A673 (cell line): ENCODE measurements around the gene MST1. TPM values are rescaled to one million over a fixed set of nuclear protein-coding genes. Genes with fewer than 3 reads are reported as not detected.

Experiments used
- BruUV-seq: library from RNA; stranded (reverse); fragments of 400-500 nt; replicated peaks from 2 replicates; lab custom pipeline; 2021; lab: Mats Ljungman, UMichigan
- CTCF ChIA-PET: fragments of 300-600 bp; sonication (Branson Sonifier 250); formaldehyde crosslinking; loops from one replicate; lab custom pipeline; 2022; ENCODE audit warnings: antibody characterized with exemption; lab: Charles Lee
- POLR2A ChIA-PET: fragments of 300-600 bp; sonication (Branson Sonifier 250); formaldehyde crosslinking; loops from one replicate; lab custom pipeline; 2022; ENCODE audit warnings: antibody characterized with exemption; ENCODE audit not compliant: low non-redundant PET; lab: Charles Lee
- DNase-seq: peaks from one replicate; pipeline ENCODE4 v3.0.0-alpha.2; 2015; ENCODE audit warnings: low spot score
- H3K27ac ChIP-seq: fragments of 200-600 bp; sonication (generic); 2 replicates; pipeline ENCODE4 v1.5.1; 2016; ENCODE audit warnings: mixed run types, low read depth, mild to moderate bottlenecking, mixed read lengths, antibody characterized with exemption, low read length; ENCODE audit not compliant: poor library complexity, severe bottlenecking
- H3K27me3 ChIP-seq: fragments of 200-600 bp; sonication (generic); replicated peaks from 2 replicates; pipeline ENCODE4 v1.6.1; 2017; ENCODE audit warnings: mixed run types, low read depth, mild to moderate bottlenecking, mixed read lengths, antibody characterized with exemption, low read length; ENCODE audit not compliant: insufficient read depth, poor library complexity
- H3K36me3 ChIP-seq: fragments of 200-600 bp; sonication (generic); 2 replicates; pipeline ENCODE4 v1.6.1; 2016; ENCODE audit warnings: mixed run types, mild to moderate bottlenecking, mixed read lengths, antibody characterized with exemption, low read length; ENCODE audit not compliant: insufficient read depth, poor library complexity, severe bottlenecking
- H3K4me1 ChIP-seq: fragments of 200-600 bp; sonication (generic); 2 replicates; pipeline ENCODE4 v1.6.1; 2017; ENCODE audit warnings: mixed run types, mild to moderate bottlenecking, mixed read lengths, antibody characterized with exemption, low read length; ENCODE audit not compliant: insufficient read depth, poor library complexity, severe bottlenecking
- H3K4me3 ChIP-seq: fragments of 200-600 bp; sonication (generic); 2 replicates; pipeline ENCODE4 v1.5.1; 2016; ENCODE audit warnings: low read depth, mixed run types, mild to moderate bottlenecking, mixed read lengths, low read length; ENCODE audit not compliant: poor library complexity, severe bottlenecking
- H3K9me3 ChIP-seq: fragments of 200-600 bp; sonication (generic); 2 replicates; pipeline ENCODE4 v1.6.1; 2016; ENCODE audit warnings: mixed run types, low read depth, mild to moderate bottlenecking, mixed read lengths, antibody characterized with exemption, low read length; ENCODE audit not compliant: poor library complexity, severe bottlenecking
- CTCF ChIP-seq: fragments of 300-800, 200-600 bp; sonication (generic); conservative IDR thresholded peaks from 2 replicates; pipeline ENCODE4 v1.5.1; 2017; ENCODE audit warnings: low read depth, mild to moderate bottlenecking, antibody characterized with exemption, low read length, moderate library complexity, mixed read lengths
- EZH2 ChIP-seq: fragments of 200-600 bp; sonication (generic); IDR thresholded peaks from 2 replicates; pipeline ENCODE4 v1.6.1; 2017; ENCODE audit warnings: borderline replicate concordance, low read depth, mild to moderate bottlenecking, mixed read lengths, antibody characterized with exemption, low read length; ENCODE audit not compliant: poor library complexity, severe bottlenecking
- intact Hi-C: fragments of 100-400 bp; cut with micrococcal nuclease; formaldehyde crosslinking; loops from one replicate; pipeline ENCODE4 v1.10.0; 2022; ENCODE audit not compliant: unreplicated experiment
- total RNA-seq: library from RNA; stranded (reverse); gene quantifications from 2 replicates; pipeline ENCODE4 v1.2.3, GENCODE V29; 2021

MST1 gene
- total RNA-seq, 1 experiment from 2014 or later = 3.7 TPM

GRCh38 chr3:49720855-49721595, 31.8 kb upstream of the MST1 start:
- H3K9me3 ChIP-seq = no peaks in the 10 kb centered on the region
- H3K27me3 ChIP-seq = no peaks in the 10 kb centered on the region
- POLR2A ChIA-PET = no interaction called here
- TF ChIP-seq EZH2 = no peak
- TF ChIP-seq CTCF = no peak
- H3K4me3 ChIP-seq = no peak overlapping the region
- CTCF ChIA-PET = no interaction called here
- peaks cover 5% of the 10 kb centered on the region for H3K36me3 ChIP-seq
- H3K27ac ChIP-seq = no peak overlapping the region
- H3K4me1 ChIP-seq = no peaks in the 10 kb centered on the region
- no peak for DNase-seq
- intact Hi-C loops = loop anchor here (10.0 kb wide), 1 partner anchor 124 kb away; no protein-coding TSS in a partner anchor
- BruUV-seq = no TSS peak

- CTCF ChIA-PET = interaction anchor here (0.6 kb wide), 1 partner anchor 117 kb away, joined by 4 read pairs; no protein-coding TSS in a partner anchor
These were observed 30.1 kb upstream of the MST1 start, which contains the start of gene AMIGO3 for GRCh38 chr3:49719214-49719884. TSS of gene AMIGO3 (minus strand) at chr3:49719684. CDS start at chr3:49719465, 219 bp downstream.

More at GRCh38 chr3:49719214-49719884, 30.1 kb upstream of the MST1 start, which contains the start of gene AMIGO3:
- peak; percentile 90 for DNase-seq
- no peaks in the 10 kb centered on the region for H3K4me1 ChIP-seq
- H3K27ac ChIP-seq = no peak within 1 kb of the TSS
- no peaks in the 10 kb centered on the region for H3K9me3 ChIP-seq
- H3K27me3 ChIP-seq = no peaks in the 10 kb centered on the region
- H3K36me3 ChIP-seq = peaks cover 5% of the 10 kb centered on the region
- POLR2A ChIA-PET = interaction anchor here (0.5 kb wide), 1 partner anchor 558 kb away, joined by 9 read pairs; no protein-coding TSS in a partner anchor
- intact Hi-C loops = loop anchor here (5.0 kb wide), 1 partner anchor 188 kb away; no protein-coding TSS in a partner anchor
- peak within 1 kb of the TSS; percentile 38 for H3K4me3 ChIP-seq
- BruUV-seq = no TSS peak
- TF ChIP-seq CTCF (peak; percentile 39), EZH2 (no peak)
